CD14-positive monocyte (primary cell): ENCODE data around the gene RTN4IP1. TPM values are rescaled to one million over a fixed set of nuclear protein-coding genes. Genes with fewer than 3 reads are reported as not detected.

Experiments used
- DNase-seq, 3 donors: peaks; one replicate each; pipeline ENCODE4 v3.0.0-alpha.2; 2011 to 2022
- H2AFZ ChIP-seq: 2 replicates; pipeline ENCODE4 v1.6.0; 2012; ENCODE audit warnings: mild to moderate bottlenecking, low read depth, low read length, inconsistent platforms; ENCODE audit not compliant: insufficient read depth, poor library complexity, severe bottlenecking
- H3K27ac ChIP-seq, 2 donors: 1 replicate in 1 of 2; 2 replicates in 1 of 2; pipeline ENCODE4 v1.5.1; 2012 to 2013; ENCODE audit warnings: low read length in 2 of 2, control low read depth in 1 of 2, inconsistent platforms in 1 of 2, low read depth in 1 of 2, mild to moderate bottlenecking in 1 of 2
- H3K27me3 ChIP-seq, 2 donors: one replicate each; pipeline versions ENCODE4 v1.6.0 to v1.6.1; 2011 to 2013; ENCODE audit warnings: low read length in 2 of 2; ENCODE audit not compliant: control insufficient read depth in 2 of 2, insufficient read depth in 2 of 2
- H3K36me3 ChIP-seq, 2 donors: replicated peaks in 1 of 2; 1 replicate in 1 of 2; 2 replicates in 1 of 2; pipeline versions ENCODE4 v1.5.1 to v1.6.1; 2012 to 2013; ENCODE audit warnings: low read length in 2 of 2, control low read depth in 1 of 2, inconsistent platforms in 1 of 2, mild to moderate bottlenecking in 1 of 2; ENCODE audit not compliant: insufficient read depth in 2 of 2, control insufficient read depth in 1 of 2
- H3K4me1 ChIP-seq, 2 donors: 1 replicate in 1 of 2; 2 replicates in 1 of 2; pipeline versions ENCODE4 v1.5.1 to v1.6.1; 2012 to 2013; ENCODE audit warnings: low read length in 2 of 2, control low read depth in 1 of 2, inconsistent platforms in 1 of 2, mild to moderate bottlenecking in 1 of 2, moderate library complexity in 1 of 2; ENCODE audit not compliant: insufficient read depth in 2 of 2, control insufficient read depth in 1 of 2
- H3K4me2 ChIP-seq: replicated peaks from 2 replicates; pipeline ENCODE3; 2012; ENCODE audit warnings: low read length, moderate library complexity, mild to moderate bottlenecking; ENCODE audit not compliant: poor library complexity, severe bottlenecking; ENCODE audit errors: extremely low read depth
- H3K4me3 ChIP-seq, 3 experiments: fragments of 200-600 bp in 1 of 3; sonication (generic) in 1 of 3; replicated peaks in 1 of 3; 1 replicate in 2 of 3; 2 replicates in 1 of 3; pipeline ENCODE4 v1.5.1; 2011 to 2013; ENCODE audit warnings: low read length in 3 of 3, mild to moderate bottlenecking in 3 of 3, control low read depth in 2 of 3, low read depth in 2 of 3, inconsistent platforms in 1 of 3, moderate library complexity in 1 of 3
- H3K79me2 ChIP-seq: 2 replicates; pipeline ENCODE4 v1.6.0; 2012; ENCODE audit warnings: mild to moderate bottlenecking, control low read depth, inconsistent platforms, low read length, moderate library complexity; ENCODE audit not compliant: insufficient read depth
- H3K9ac ChIP-seq: 2 replicates; pipeline ENCODE4 v1.6.0; 2017; ENCODE audit warnings: low read length, mild to moderate bottlenecking; ENCODE audit not compliant: insufficient read depth, poor library complexity, severe bottlenecking
- H3K9me3 ChIP-seq, 2 donors: replicated peaks in 1 of 2; 1 replicate in 1 of 2; 2 replicates in 1 of 2; pipeline versions ENCODE4 v1.5.1 to v1.6.1; 2012 to 2013; ENCODE audit warnings: low read length in 2 of 2, control low read depth in 1 of 2; ENCODE audit not compliant: control insufficient read depth in 1 of 2, insufficient read depth in 1 of 2
- H4K20me1 ChIP-seq: 2 replicates; pipeline ENCODE4 v1.6.0; 2012; ENCODE audit warnings: mild to moderate bottlenecking, low read length, control low read depth, moderate library complexity; ENCODE audit not compliant: insufficient read depth
- H3K27ac Mint-ChIP-seq, 7 donors: one replicate each; pipeline ENCODE4 v1.8.0; 2020; ENCODE audit warnings: mild to moderate bottlenecking in 7 of 7, mixed read lengths in 7 of 7, moderate library complexity in 6 of 7, inconsistent platforms in 2 of 7
- H3K27me3 Mint-ChIP-seq, 3 donors: one replicate each; pipeline ENCODE4 v1.8.0; 2021 to 2022; ENCODE audit warnings: low read depth in 3 of 3, mild to moderate bottlenecking in 3 of 3, mixed read lengths in 3 of 3, moderate library complexity in 3 of 3, inconsistent platforms in 1 of 3
- H3K36me3 Mint-ChIP-seq, 2 donors: one replicate each; pipeline ENCODE4 v1.8.0; 2020; ENCODE audit warnings: mixed read lengths in 2 of 2, inconsistent platforms in 1 of 2, mild to moderate bottlenecking in 1 of 2
- H3K4me1 Mint-ChIP-seq: one replicate; pipeline ENCODE4 v1.8.0; 2020; ENCODE audit warnings: mild to moderate bottlenecking, mixed read lengths
- H3K4me3 Mint-ChIP-seq, 2 donors: one replicate each; pipeline ENCODE4 v1.8.0; 2020; ENCODE audit warnings: mild to moderate bottlenecking in 2 of 2, mixed read lengths in 2 of 2, moderate library complexity in 1 of 2
- H3K9me3 Mint-ChIP-seq, 7 donors: one replicate each; pipeline ENCODE4 v1.8.0; 2020 to 2022; ENCODE audit warnings: mixed read lengths in 7 of 7, mild to moderate bottlenecking in 6 of 7, moderate library complexity in 6 of 7, inconsistent platforms in 2 of 7
- CTCF ChIP-seq: fragments of 200-600 bp; IDR thresholded peaks from one replicate; pipeline ENCODE4 v1.8.0; 2022; ENCODE audit warnings: antibody characterized with exemption, mild to moderate bottlenecking
- WGBS: methylation state at CpG from one replicate; pipeline ENCODE4 v1.1.5; 2013; ENCODE audit warnings: missing lambda C conversion rate; ENCODE audit not compliant: insufficient coverage; 5-methylcytosine and 5-hydroxymethylcytosine counted together
- intact Hi-C, 2 donors: fragments of 100-400 bp; cut with micrococcal nuclease; formaldehyde crosslinking; loops; one replicate each; pipeline versions ENCODE4 v1.15.0 to v1.15.1; 2023
- polyA plus RNA-seq, 3 donors: library from polyadenylated mRNA; depleted of rRNA in 1 of 3; unstranded in 2 of 3; stranded (reverse) in 1 of 3; fragments of 300-500 nt in 2 of 3; fragments of >200 nt in 1 of 3; fragmentation: Illumina TruSeq in 2 of 3; gene quantifications; 1 replicate in 2 of 3; 2 replicates in 1 of 3; pipeline ENCODE4 v1.2.3, GENCODE V29; 2012 to 2021

Gene RTN4IP1
- polyA plus RNA-seq, 3 donors = 3.5 to 6.7 (median 4.5) TPM

- intact Hi-C loops = loop anchor here in 1 of 2 donors (10.0 kb wide), 2 partner anchors 232 to 388 kb away; partner anchors contain the start of gene CD24
- Mint-ChIP-seq H3K36me3 (peaks cover 61 to 69% of the 10 kb centered on the region in 2 donors), H3K4me1 (no peaks in the 10 kb centered on the region), H3K4me3 (no peak overlapping the region), H3K27me3 (no peaks in the 10 kb centered on the region), H3K27ac (no peak overlapping the region), H3K9me3 (peaks cover 2 to 8% (median 4%) of the 10 kb centered on the region in 7 donors)
- no peak overlapping the region for H3K27ac ChIP-seq
- WGBS = no CpG with 5 or more reads among the region's 4 CpGs
- no peaks in the 10 kb centered on the region for H3K4me1 ChIP-seq
- no peak overlapping the region for H3K9ac ChIP-seq
- H2AFZ ChIP-seq = no peak overlapping the region
- H3K27me3 ChIP-seq = no peaks in the 10 kb centered on the region
- H3K4me2 ChIP-seq = no peak overlapping the region
- DNase-seq = no peak
- TF ChIP-seq CTCF = no peak
- no peaks in the 10 kb centered on the region for H3K79me2 ChIP-seq
- H3K9me3 ChIP-seq = no peaks in the 10 kb centered on the region
- H3K36me3 ChIP-seq = peaks cover 27 to 74% of the 10 kb centered on the region in 2 donors
- H4K20me1 ChIP-seq = no peaks in the 10 kb centered on the region
- H3K4me3 ChIP-seq = no peak overlapping the region
Observed at GRCh38 chr6:106586815-106587415, 42.4 kb downstream of the RTN4IP1 start.

- Mint-ChIP-seq H3K36me3 (peaks cover 45 to 63% of the 10 kb centered on the region in 2 donors), H3K27ac (no peak overlapping the region)
Observed at GRCh38 chr6:106581468-106581867, 47.8 kb downstream of the RTN4IP1 start.

More at GRCh38 chr6:106581468-106581867, 47.8 kb downstream of the RTN4IP1 start:
- H4K20me1 ChIP-seq = no peaks in the 10 kb centered on the region
- WGBS = 100% methylated on average over 1 of the region's 1 CpG
- Mint-ChIP-seq H3K9me3 (no peaks in the 10 kb centered on the region), H3K27me3 (no peaks in the 10 kb centered on the region), H3K4me3 (no peak overlapping the region), H3K4me1 (no peaks in the 10 kb centered on the region)
- no peak overlapping the region for H2AFZ ChIP-seq
- no peaks in the 10 kb centered on the region for H3K27me3 ChIP-seq
- H3K27ac ChIP-seq = no peak overlapping the region
- no peak for DNase-seq
- no peak overlapping the region for H3K9ac ChIP-seq
- peaks cover 14 to 73% of the 10 kb centered on the region in 2 donors for H3K36me3 ChIP-seq
- H3K4me3 ChIP-seq = no peak overlapping the region
- no peaks in the 10 kb centered on the region for H3K79me2 ChIP-seq
- no peak overlapping the region for H3K4me2 ChIP-seq
- no peak for TF ChIP-seq CTCF
- H3K4me1 ChIP-seq = no peaks in the 10 kb centered on the region
- H3K9me3 ChIP-seq = no peaks in the 10 kb centered on the region
- intact Hi-C loops = loop anchor here in 1 of 2 donors (10.0 kb wide), 2 partner anchors 227 to 393 kb away; partner anchors contain the start of gene CD24
